IPS DF 6.9 (cell line): ENCODE data around the gene MARCHF11.

Experiments
- DNase-seq: peaks from one replicate; pipeline ENCODE4 v3.0.0-alpha.2; 2013; ENCODE audit warnings: low read depth, low spot score
- H3K27ac ChIP-seq: one replicate; pipeline ENCODE4 v1.5.1; 2013; ENCODE audit warnings: low read length, control low read depth
- H3K27me3 ChIP-seq: 2 replicates; pipeline ENCODE4 v1.6.1; 2013; ENCODE audit warnings: mild to moderate bottlenecking, low read length; ENCODE audit not compliant: control insufficient read depth, insufficient read depth
- H3K36me3 ChIP-seq: 2 replicates; pipeline ENCODE4 v1.6.1; 2013; ENCODE audit warnings: low read length; ENCODE audit not compliant: control insufficient read depth, insufficient read depth
- H3K4me1 ChIP-seq: 2 replicates; pipeline ENCODE4 v1.6.1; 2013; ENCODE audit warnings: low read length; ENCODE audit not compliant: control insufficient read depth, insufficient read depth
- H3K4me3 ChIP-seq: 2 replicates; pipeline ENCODE4 v1.5.1; 2013; ENCODE audit warnings: mild to moderate bottlenecking, low read length
- H3K9me3 ChIP-seq: 2 replicates; pipeline ENCODE4 v1.6.1; 2013; ENCODE audit warnings: low read length, inconsistent platforms; ENCODE audit not compliant: control insufficient read depth, insufficient read depth
- WGBS: extraction: QIAGEN DNeasy Blood & Tissue Kit; methylation state at CpG from one replicate; pipeline ENCODE4 v1.1.7; 2013; ENCODE audit warnings: mixed read lengths, missing lambda C conversion rate; ENCODE audit not compliant: insufficient read length, insufficient coverage; 5-methylcytosine and 5-hydroxymethylcytosine counted together

Gene MARCHF11

GRCh38 chr5:16134204-16134603 lies 45.4 kb downstream of the MARCHF11 start:
- no peaks in the 10 kb centered on the region for H3K9me3 ChIP-seq
- no peaks in the 10 kb centered on the region for H3K36me3 ChIP-seq
- no peaks in the 10 kb centered on the region for H3K4me1 ChIP-seq
- DNase-seq, result no peak
- no CpG with 5 or more reads among the region's 3 CpGs for WGBS
- no peaks in the 10 kb centered on the region for H3K27me3 ChIP-seq
- no peak overlapping the region for H3K4me3 ChIP-seq
- no peak overlapping the region for H3K27ac ChIP-seq

GRCh38 chr5:16131878-16132277 lies 47.7 kb downstream of the MARCHF11 start:
- H3K27me3 ChIP-seq, result no peaks in the 10 kb centered on the region
- DNase-seq, result no peak
- H3K4me3 ChIP-seq, result no peak overlapping the region
- no CpG with 5 or more reads among the region's 5 CpGs for WGBS
- no peak overlapping the region for H3K27ac ChIP-seq
- H3K9me3 ChIP-seq, result no peaks in the 10 kb centered on the region
- no peaks in the 10 kb centered on the region for H3K4me1 ChIP-seq
- no peaks in the 10 kb centered on the region for H3K36me3 ChIP-seq

GRCh38 chr5:16128944-16129343 lies 50.6 kb downstream of the MARCHF11 start:
- no peak overlapping the region for H3K27ac ChIP-seq
- no peaks in the 10 kb centered on the region for H3K27me3 ChIP-seq
- WGBS, result no CpG with 5 or more reads among the region's 5 CpGs
- no peaks in the 10 kb centered on the region for H3K4me1 ChIP-seq
- no peak overlapping the region for H3K4me3 ChIP-seq
- H3K9me3 ChIP-seq, result no peaks in the 10 kb centered on the region
- no peaks in the 10 kb centered on the region for H3K36me3 ChIP-seq
- DNase-seq, result no peak

GRCh38 chr5:16127865-16128544 lies 51.6 kb downstream of the MARCHF11 start:
- DNase-seq, result no peak
- Histone ChIP-seq H3K4me1 (no peaks in the 10 kb centered on the region), H3K9me3 (no peaks in the 10 kb centered on the region), H3K27ac (no peak overlapping the region), H3K27me3 (no peaks in the 10 kb centered on the region), H3K4me3 (no peak overlapping the region), H3K36me3 (no peaks in the 10 kb centered on the region)
- no CpG with 5 or more reads among the region's 4 CpGs for WGBS

- Histone ChIP-seq H3K4me1 (no peaks in the 10 kb centered on the region), H3K4me3 (no peak overlapping the region)
- no CpG with 5 or more reads among the region's 3 CpGs for WGBS
Observed at GRCh38 chr5:16120579-16120978, 59.0 kb downstream of the MARCHF11 start.

GRCh38 chr5:16119790-16120189 lies 59.8 kb downstream of the MARCHF11 start:
- Histone ChIP-seq H3K27me3 (no peaks in the 10 kb centered on the region), H3K27ac (no peak overlapping the region), H3K9me3 (no peaks in the 10 kb centered on the region), H3K4me3 (no peak overlapping the region), H3K4me1 (no peaks in the 10 kb centered on the region), H3K36me3 (no peaks in the 10 kb centered on the region)
- DNase-seq, result no peak
- no CpG with 5 or more reads among the region's 4 CpGs for WGBS

More at GRCh38 chr5:16120579-16120978, 59.0 kb downstream of the MARCHF11 start:
- H3K27ac ChIP-seq, result no peak overlapping the region
- no peaks in the 10 kb centered on the region for H3K36me3 ChIP-seq
- no peak for DNase-seq
- H3K9me3 ChIP-seq, result no peaks in the 10 kb centered on the region
- no peaks in the 10 kb centered on the region for H3K27me3 ChIP-seq

- no peak overlapping the region for H3K4me3 ChIP-seq
- DNase-seq, result no peak
Observed at GRCh38 chr5:16115140-16115539, 64.5 kb downstream of the MARCHF11 start.

GRCh38 chr5:16108418-16108817 lies 71.2 kb downstream of the MARCHF11 start:
- no peak for DNase-seq

More at GRCh38 chr5:16115140-16115539, 64.5 kb downstream of the MARCHF11 start:
- WGBS, result no CpG with 5 or more reads among the region's 8 CpGs
- no peaks in the 10 kb centered on the region for H3K4me1 ChIP-seq
- H3K27ac ChIP-seq, result no peak overlapping the region
- H3K36me3 ChIP-seq, result no peaks in the 10 kb centered on the region
- no peaks in the 10 kb centered on the region for H3K27me3 ChIP-seq
- no peaks in the 10 kb centered on the region for H3K9me3 ChIP-seq

GRCh38 chr5:16104961-16105360 lies 74.6 kb downstream of the MARCHF11 start:
- no CpG with 5 or more reads among the region's 2 CpGs for WGBS

More at GRCh38 chr5:16108418-16108817, 71.2 kb downstream of the MARCHF11 start:
- Histone ChIP-seq H3K4me1 (no peaks in the 10 kb centered on the region), H3K36me3 (no peaks in the 10 kb centered on the region), H3K9me3 (no peaks in the 10 kb centered on the region), H3K4me3 (no peak overlapping the region), H3K27ac (no peak overlapping the region), H3K27me3 (no peaks in the 10 kb centered on the region)
- WGBS, result no CpG with 5 or more reads among the region's 3 CpGs

GRCh38 chr5:16095612-16096011 lies 84.0 kb downstream of the MARCHF11 start:
- no peak for DNase-seq
- Histone ChIP-seq H3K27me3 (no peaks in the 10 kb centered on the region), H3K4me1 (no peaks in the 10 kb centered on the region), H3K36me3 (no peaks in the 10 kb centered on the region), H3K9me3 (no peaks in the 10 kb centered on the region), H3K4me3 (no peak overlapping the region), H3K27ac (no peak overlapping the region)
- no CpG with 5 or more reads among the region's 5 CpGs for WGBS

More at GRCh38 chr5:16104961-16105360, 74.6 kb downstream of the MARCHF11 start:
- Histone ChIP-seq H3K9me3 (peaks cover 2% of the 10 kb centered on the region; the same call in 1 of the 2 replicates), H3K36me3 (no peaks in the 10 kb centered on the region), H3K4me3 (no peak overlapping the region), H3K4me1 (no peaks in the 10 kb centered on the region), H3K27me3 (no peaks in the 10 kb centered on the region), H3K27ac (no peak overlapping the region)
- DNase-seq, result no peak

- no peaks in the 10 kb centered on the region for H3K4me1 ChIP-seq
- no peak overlapping the region for H3K4me3 ChIP-seq
- H3K27ac ChIP-seq, result no peak overlapping the region
- H3K36me3 ChIP-seq, result no peaks in the 10 kb centered on the region
- H3K9me3 ChIP-seq, result no peaks in the 10 kb centered on the region
- DNase-seq, result no peak
- no CpG with 5 or more reads among the region's 6 CpGs for WGBS
- H3K27me3 ChIP-seq, result no peaks in the 10 kb centered on the region
Observed at GRCh38 chr5:16090270-16090669, 89.3 kb downstream of the MARCHF11 start.
